GM19438 (cell line): Measurements from ENCODE around the gene SSC4D.
A peak's percentile ranks its signal among the peaks of the same experiment; 100 is the strongest.
"Not testable (repeated sequence)": the region's sequence is repeated elsewhere in the genome, so short reads cannot be mapped to it uniquely, and the experiment has no call there.

ENCODE experiments used
- ATAC-seq: cut with Tn5 transposase; IDR thresholded peaks from one replicate; pipeline ENCODE4 v1.9.1; 2021; ENCODE audit warnings: low read depth; ENCODE audit not compliant: unreplicated experiment

Gene SSC4D

GRCh38 chr7:76409537-76409936 is at the start of gene SSC4D:
SSC4D (minus strand) TSS chr7:76409697; CDS start chr7:76404439, 5,258 bp downstream.
- ATAC-seq, result no peak

DNA sequence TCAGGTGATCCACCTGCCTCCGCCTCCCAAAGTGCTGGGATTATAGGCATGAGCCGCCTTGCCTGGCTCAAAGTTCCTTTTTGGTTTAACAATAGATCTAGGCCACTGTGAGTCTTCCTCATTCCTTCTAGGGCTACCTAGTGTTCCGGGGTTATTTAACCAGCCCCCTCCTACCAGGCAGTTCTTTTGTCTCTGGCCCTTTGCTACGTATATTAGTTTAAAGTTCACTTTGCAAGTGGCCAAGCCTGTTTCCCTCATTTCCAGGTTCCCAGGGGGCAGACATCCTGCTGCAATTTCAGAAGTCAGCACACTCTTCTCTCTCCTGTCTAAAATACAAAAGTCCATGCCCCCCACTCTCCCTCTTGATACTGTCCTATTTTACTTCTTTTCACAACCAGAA is 49.0 kb upstream of the SSC4D start:
- not testable (repeated sequence) for ATAC-seq

DNA sequence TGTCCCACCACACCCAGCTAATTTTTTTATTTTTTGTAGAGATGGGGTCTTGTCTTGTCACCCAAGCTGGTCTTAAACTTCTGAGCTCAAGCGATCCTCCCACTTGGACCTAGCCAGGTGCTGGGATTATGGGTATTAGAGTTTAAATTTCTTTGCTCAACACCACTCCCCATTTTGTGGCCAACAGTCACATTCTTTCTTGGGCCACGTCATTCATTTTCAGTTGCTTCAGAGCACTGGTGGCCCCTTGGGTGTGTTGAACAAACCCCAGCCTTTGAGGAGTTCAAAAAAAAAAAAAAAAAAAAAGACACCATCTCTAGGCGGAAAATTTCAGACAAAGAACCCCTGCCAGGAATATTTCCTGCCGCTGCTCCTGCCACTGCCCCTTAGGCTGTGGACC is 47.5 kb upstream of the SSC4D start:
- not testable (repeated sequence) for ATAC-seq

- ATAC-seq, result peak; percentile 88
Observed at GRCh38 chr7:76445577-76446008, 36.1 kb upstream of the SSC4D start.

GRCh38 chr7:76443846-76444245 is 34.3 kb upstream of the SSC4D start:
- not testable (repeated sequence) for ATAC-seq

- not testable (repeated sequence) for ATAC-seq
Observed at GRCh38 chr7:76442664-76443446, 33.4 kb upstream of the SSC4D start.

DNA sequence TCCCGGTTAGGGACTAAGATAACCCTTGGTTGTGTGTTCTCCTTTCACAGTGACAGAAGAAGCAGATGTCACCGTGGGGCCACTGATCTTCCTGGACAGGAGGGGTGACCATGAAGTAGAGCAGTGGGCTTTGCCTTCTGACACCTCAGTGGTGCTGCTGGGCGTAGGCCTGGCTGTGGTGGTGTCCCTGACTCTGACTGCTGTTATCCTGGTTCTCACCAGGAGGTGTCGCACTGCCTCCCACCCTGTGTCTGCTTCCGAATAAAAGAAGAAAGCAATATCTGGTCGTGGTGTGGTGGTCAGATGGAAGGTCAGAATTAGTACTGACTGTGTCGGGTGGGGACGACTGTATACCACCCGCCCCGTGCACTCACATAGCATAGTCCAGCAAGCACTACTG is 32.3 kb upstream of the SSC4D start:
- ATAC-seq, result not testable (repeated sequence)

DNA sequence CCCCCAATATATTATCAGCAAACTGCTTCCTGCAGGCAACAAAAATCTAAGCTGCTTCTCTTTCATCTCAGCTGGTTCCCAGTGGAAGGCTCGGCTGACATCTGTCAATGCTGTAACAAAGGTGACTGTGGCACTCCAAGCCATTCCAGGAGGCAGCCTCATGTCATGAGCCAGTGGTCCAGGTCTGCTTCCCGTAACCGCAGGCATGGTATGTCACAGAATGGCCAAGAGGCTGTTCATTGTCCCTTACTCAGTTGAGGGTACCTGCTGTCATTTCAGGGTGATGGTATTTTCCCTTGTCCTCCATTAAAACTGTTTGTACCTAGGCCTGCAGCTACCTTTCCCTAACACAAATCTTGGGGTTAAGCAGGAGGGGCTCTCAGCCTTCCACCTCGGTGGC is 30.9 kb upstream of the SSC4D start:
- ATAC-seq, result not testable (repeated sequence)

- ATAC-seq, result not testable (repeated sequence)
Observed at GRCh38 chr7:76439120-76439888, 29.8 kb upstream of the SSC4D start.

GRCh38 chr7:76437873-76438272 is 28.4 kb upstream of the SSC4D start:
- peak; percentile 59 for ATAC-seq

DNA sequence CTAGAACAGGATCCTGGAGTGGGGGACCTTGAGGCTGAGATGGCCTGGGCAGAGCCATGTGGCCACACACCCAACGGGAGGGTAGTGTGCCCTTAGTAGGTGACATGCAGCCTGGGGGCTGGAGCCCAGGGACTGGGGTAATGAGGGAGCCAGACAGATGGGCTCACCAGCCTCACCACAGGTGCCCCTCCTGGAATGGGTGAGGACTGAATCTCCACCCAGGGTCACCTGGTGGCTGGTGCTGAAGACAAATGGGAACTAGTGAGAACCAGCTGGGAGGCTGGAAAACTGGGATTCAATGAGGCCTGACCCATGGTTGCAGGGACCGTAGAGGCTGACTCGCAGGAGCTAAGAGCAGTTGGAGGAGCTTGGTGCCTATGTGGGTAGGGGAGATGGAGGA is 21.3 kb upstream of the SSC4D start:
- ATAC-seq, result no peak

- ATAC-seq, result no peak
Observed at GRCh38 chr7:76430211-76430610, 20.7 kb upstream of the SSC4D start.

GRCh38 chr7:76428868-76429805 is 19.6 kb upstream of the SSC4D start:
- ATAC-seq, result no peak

GRCh38 chr7:76428149-76428823 is 18.8 kb upstream of the SSC4D start:
- ATAC-seq, result no peak

DNA sequence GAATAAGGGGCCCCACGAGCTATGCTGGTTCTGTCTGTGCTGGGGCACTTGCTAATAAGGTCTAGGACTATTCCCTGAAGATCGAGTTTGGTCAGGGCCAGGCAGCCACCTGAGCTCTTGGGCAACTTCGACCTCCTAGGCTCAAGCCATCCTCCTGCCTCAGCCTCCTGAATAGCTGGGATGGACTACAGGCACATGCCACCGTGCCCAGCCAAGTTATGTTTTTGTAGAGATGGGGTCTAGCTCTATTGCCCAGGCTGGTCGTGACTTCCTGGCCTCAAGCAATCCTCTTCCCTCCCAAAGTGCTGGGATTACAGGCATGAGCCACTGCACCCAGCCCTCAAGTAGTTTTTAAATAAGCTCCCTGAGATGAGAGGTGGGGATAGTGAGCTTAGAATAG is 18.1 kb upstream of the SSC4D start:
- no peak for ATAC-seq

GRCh38 chr7:76426246-76426645 is 16.7 kb upstream of the SSC4D start:
- no peak for ATAC-seq

- ATAC-seq, result not testable (repeated sequence)
Observed at GRCh38 chr7:76425558-76425957, 16.1 kb upstream of the SSC4D start.

DNA sequence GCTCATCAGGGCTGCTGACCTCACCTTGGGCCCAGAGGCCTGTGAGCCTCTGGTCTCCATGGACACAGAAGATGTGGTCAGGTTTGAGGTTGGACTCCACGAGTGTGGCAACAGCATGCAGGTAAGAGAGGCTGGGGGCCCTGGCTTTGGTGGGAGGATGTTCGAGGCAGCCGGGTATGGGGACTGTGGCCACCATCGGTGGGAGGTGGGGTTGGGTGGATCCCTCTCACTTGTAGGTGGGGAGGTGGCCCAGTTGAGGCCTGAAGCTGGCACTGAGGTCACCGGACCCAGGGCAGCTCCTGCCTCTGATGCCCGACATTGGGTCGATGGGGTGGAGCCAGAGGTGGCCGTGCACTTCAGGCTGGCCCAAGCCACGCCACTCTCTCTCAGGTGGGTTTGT is 15.7 kb upstream of the SSC4D start:
- no peak for ATAC-seq

- ATAC-seq, result no peak
Observed at GRCh38 chr7:76424413-76425111, 15.1 kb upstream of the SSC4D start, which contains the start of gene ZP3. ZP3 (plus strand) TSS chr7:76424950; CDS start chr7:76424965, 15 bp downstream.
